Measurements from ENCODE around the gene HSDL2.

HSDL2 gene

GRCh38 chr9:112380102-112380824, at the start of gene HSDL2:
HSDL2 (plus strand) TSS chr9:112380108; CDS start chr9:112380164, 56 bp downstream.
- 0 out of 2 replicates have a peak, but pooled peaks have one; percentile 1 for TF ChIP-seq CTCF (conservative IDR thresholded peaks at IDR 0.05)
- H3K27ac ChIP-seq, result peak within 1 kb of the TSS; percentile 96

- H3K27ac ChIP-seq, result no peak overlapping the region
- no peak for TF ChIP-seq CTCF (conservative IDR thresholded peaks at IDR 0.05)
Observed at GRCh38 chr9:112331674-112331952, 48.3 kb upstream of the HSDL2 start.

GRCh38 chr9:112332214-112332613, 47.7 kb upstream of the HSDL2 start:
- no peak for TF ChIP-seq CTCF (conservative IDR thresholded peaks at IDR 0.05)

GRCh38 chr9:112332674-112332976, 47.3 kb upstream of the HSDL2 start:
- peak overlapping the region; percentile 96 for H3K27ac ChIP-seq
- TF ChIP-seq CTCF (conservative IDR thresholded peaks at IDR 0.05), result no peak

More at GRCh38 chr9:112332214-112332613, 47.7 kb upstream of the HSDL2 start:
- H3K27ac ChIP-seq, result peak overlapping the region; percentile 96

GRCh38 chr9:112332977-112333638, 46.8 kb upstream of the HSDL2 start, which contains the start of gene PTBP3:
PTBP3 (minus strand) TSS chr9:112333619; CDS start chr9:112297865, 35,754 bp downstream.
- peak within 1 kb of the TSS; percentile 96 for H3K27ac ChIP-seq
- no peak for TF ChIP-seq CTCF (conservative IDR thresholded peaks at IDR 0.05)

GRCh38 chr9:112333639-112334431, 46.1 kb upstream of the HSDL2 start:
- H3K27ac ChIP-seq, result peak overlapping the region; percentile 96
- TF ChIP-seq CTCF (conservative IDR thresholded peaks at IDR 0.05), result peak; percentile 84

GRCh38 chr9:112334432-112334841, 45.5 kb upstream of the HSDL2 start:
- no peak for TF ChIP-seq CTCF (conservative IDR thresholded peaks at IDR 0.05)
- peak overlapping the region; percentile 96 for H3K27ac ChIP-seq
